GM20000 (cell line): Measurements from ENCODE around the gene PPIP5K2.

Experiments used
- DNase-seq: peaks from one replicate; pipeline ENCODE4 v3.0.0; 2012; ENCODE audit warnings: low spot score
- TF ChIP-seq, protein P1 (sequence below): IDR thresholded peaks from 2 replicates; pipeline ENCODE4 v1.5.1; 2012; ENCODE audit warnings: mild to moderate bottlenecking, control low read depth; ENCODE audit errors: extremely low read depth, missing control alignments

Gene PPIP5K2

DNA sequence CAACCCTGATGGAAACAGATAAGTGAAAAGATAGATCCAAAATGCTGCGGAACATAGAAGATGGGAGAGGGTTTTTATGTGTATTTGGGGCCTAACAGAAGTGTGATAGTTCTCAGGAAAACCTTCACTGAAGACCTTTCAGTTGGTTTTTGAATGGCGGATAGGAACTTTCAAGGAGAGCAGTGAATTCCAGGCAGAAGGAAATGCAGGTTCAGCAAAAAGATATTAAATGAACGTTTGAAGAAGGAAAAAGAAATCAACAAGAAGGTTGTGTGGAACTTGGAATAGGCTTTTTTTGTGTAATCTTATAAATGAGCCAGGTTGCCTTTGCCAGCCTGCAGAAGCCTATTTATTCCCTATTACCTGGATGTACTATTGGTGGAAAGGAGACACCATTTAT is 2.1 kb downstream of the PPIP5K2 start:
- no peak for DNase-seq
- TF ChIP-seq, protein P1, sequence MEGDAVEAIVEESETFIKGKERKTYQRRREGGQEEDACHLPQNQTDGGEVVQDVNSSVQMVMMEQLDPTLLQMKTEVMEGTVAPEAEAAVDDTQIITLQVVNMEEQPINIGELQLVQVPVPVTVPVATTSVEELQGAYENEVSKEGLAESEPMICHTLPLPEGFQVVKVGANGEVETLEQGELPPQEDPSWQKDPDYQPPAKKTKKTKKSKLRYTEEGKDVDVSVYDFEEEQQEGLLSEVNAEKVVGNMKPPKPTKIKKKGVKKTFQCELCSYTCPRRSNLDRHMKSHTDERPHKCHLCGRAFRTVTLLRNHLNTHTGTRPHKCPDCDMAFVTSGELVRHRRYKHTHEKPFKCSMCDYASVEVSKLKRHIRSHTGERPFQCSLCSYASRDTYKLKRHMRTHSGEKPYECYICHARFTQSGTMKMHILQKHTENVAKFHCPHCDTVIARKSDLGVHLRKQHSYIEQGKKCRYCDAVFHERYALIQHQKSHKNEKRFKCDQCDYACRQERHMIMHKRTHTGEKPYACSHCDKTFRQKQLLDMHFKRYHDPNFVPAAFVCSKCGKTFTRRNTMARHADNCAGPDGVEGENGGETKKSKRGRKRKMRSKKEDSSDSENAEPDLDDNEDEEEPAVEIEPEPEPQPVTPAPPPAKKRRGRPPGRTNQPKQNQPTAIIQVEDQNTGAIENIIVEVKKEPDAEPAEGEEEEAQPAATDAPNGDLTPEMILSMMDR, result no peak

GRCh38 chr5:103126557-103126956 is 6.5 kb downstream of the PPIP5K2 start:
- TF ChIP-seq, protein P1, result no peak
- no peak for DNase-seq

DNA sequence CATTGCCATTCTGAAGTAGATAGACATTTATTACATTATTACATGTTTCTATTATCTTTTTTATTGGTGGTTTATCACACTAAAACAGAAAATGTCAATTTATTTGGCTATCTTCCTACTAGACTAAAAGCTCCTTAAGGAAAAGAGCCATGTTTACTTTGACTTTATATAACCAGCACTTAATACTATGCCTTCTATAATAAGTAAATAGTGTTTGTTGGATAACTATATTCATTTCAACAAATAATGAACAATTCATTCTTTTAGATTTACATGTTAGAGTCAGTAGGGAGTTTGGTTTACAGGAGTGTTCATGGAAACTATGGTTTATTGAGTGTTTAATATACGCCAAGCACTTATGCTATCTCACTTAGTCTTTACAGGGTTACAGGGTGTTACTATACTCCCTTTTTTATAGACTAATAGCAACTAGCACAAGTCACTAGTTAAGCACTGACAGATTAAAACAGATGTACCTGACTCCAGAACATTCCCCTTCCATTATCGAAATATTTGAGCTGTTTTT is 7.3 kb downstream of the PPIP5K2 start:
- TF ChIP-seq, protein P1, result no peak
- no peak for DNase-seq

GRCh38 chr5:103128202-103128601 is 8.1 kb downstream of the PPIP5K2 start:
- TF ChIP-seq, protein P1, result no peak
- DNase-seq, result no peak

GRCh38 chr5:103132684-103133083 is 12.6 kb downstream of the PPIP5K2 start:
- TF ChIP-seq, protein P1, result no peak
- DNase-seq, result no peak

GRCh38 chr5:103133231-103133630 is 13.1 kb downstream of the PPIP5K2 start:
- TF ChIP-seq, protein P1, result no peak
- no peak for DNase-seq

- no peak for DNase-seq
- TF ChIP-seq, protein P1, result no peak
These were observed 15.4 kb downstream of the PPIP5K2 start for GRCh38 chr5:103135461-103135860.
